Spleen (tissue), 13 donors: ENCODE results near the gene LAIR1. TPM values are rescaled to one million over a fixed set of nuclear protein-coding genes. Genes with fewer than 3 reads are reported as not detected.

ENCODE experiments used
- DNase-seq: peaks from one replicate; pipeline ENCODE4 v3.0.0-alpha.2; 2020
- H3K27ac ChIP-seq, 8 donors: fragments of 200-600 bp; sonication (generic) in 7 of 8; 1 replicate in 4 of 8; 2 replicates in 4 of 8; pipeline versions ENCODE4 v1.5.0 to v1.8.0; 2016 to 2021; ENCODE audit warnings: inconsistent platforms in 4 of 8, mild to moderate bottlenecking in 4 of 8, moderate library complexity in 1 of 8
- H3K27me3 ChIP-seq, 7 donors: fragments of 200-600 bp; sonication (generic) in 6 of 7; replicated peaks in 1 of 7; 1 replicate in 4 of 7; 2 replicates in 3 of 7; pipeline versions ENCODE4 v1.5.0 to v1.8.0; 2016 to 2021; ENCODE audit warnings: inconsistent platforms in 3 of 7, mild to moderate bottlenecking in 1 of 7
- H3K36me3 ChIP-seq, 6 donors: fragments of 200-600 bp; sonication (generic) in 5 of 6; 1 replicate in 4 of 6; 2 replicates in 2 of 6; pipeline versions ENCODE4 v1.5.0 to v1.8.0; 2016 to 2021; ENCODE audit warnings: inconsistent platforms in 2 of 6
- H3K4me1 ChIP-seq, 6 donors: fragments of 200-600 bp; sonication (generic) in 5 of 6; 1 replicate in 3 of 6; 2 replicates in 3 of 6; pipeline versions ENCODE4 v1.5.0 to v1.8.0; 2016 to 2021; ENCODE audit warnings: inconsistent platforms in 3 of 6
- H3K4me3 ChIP-seq, 8 donors: fragments of 200-600 bp; sonication (generic) in 7 of 8; 1 replicate in 4 of 8; 2 replicates in 4 of 8; pipeline versions ENCODE4 v1.5.0 to v1.8.0; 2016 to 2021; ENCODE audit warnings: inconsistent platforms in 4 of 8, mild to moderate bottlenecking in 4 of 8, moderate library complexity in 2 of 8
- H3K9me3 ChIP-seq, 8 donors: fragments of 200-600 bp; sonication (generic) in 7 of 8; 1 replicate in 4 of 8; 2 replicates in 4 of 8; pipeline versions ENCODE4 v1.5.0 to v1.8.0; 2016 to 2021; ENCODE audit warnings: inconsistent platforms in 4 of 8
- POLR2A ChIP-seq, 3 donors: fragments of 450-650 bp; IDR thresholded peaks; one replicate each; pipeline ENCODE4 v1.5.1; 2017; ENCODE audit warnings: antibody characterized with exemption in 3 of 3, mild to moderate bottlenecking in 1 of 3
- POLR2AphosphoS5 ChIP-seq, 3 donors: sonication (generic); formaldehyde crosslinking; IDR thresholded peaks; one replicate each; pipeline ENCODE4 v1.5.1; 2017; ENCODE audit warnings: antibody characterized with exemption in 3 of 3
- WGBS, 5 donors: extraction: QIAGEN DNeasy Blood & Tissue Kit in 3 of 5; methylation state at CpG; one replicate each; pipeline versions ENCODE4 v1.1.5 to v1.1.7; 2013 to 2018; 5-methylcytosine and 5-hydroxymethylcytosine counted together
- intact Hi-C: fragments of 100-400 bp; cut with DNase I; formaldehyde crosslinking; loops from one replicate; pipeline ENCODE4 v1.15.0; 2023; ENCODE audit warnings: low total_unique reads
- long read RNA-seq, 2 donors: transcript quantifications; one replicate each; lab custom pipeline, GENCODE V29; 2026
- polyA plus RNA-seq, 3 donors: library from polyadenylated mRNA; stranded (reverse); fragments of 200-250 nt; gene quantifications; one replicate each; pipeline ENCODE4 v1.2.1, GENCODE V29; 2013
- total RNA-seq, 7 donors: library from RNA; depleted of rRNA in 3 of 7; stranded (reverse); fragments of >200 nt in 3 of 7; fragmentation: NEBNext Ultra II Directional in 4 of 7; extraction: Animal tissue kit (Norgen Biotek cat#: 25700) in 4 of 7; gene quantifications; one replicate each; pipeline versions ENCODE4 v1.1.0 to v1.2.1, GENCODE V29; 2016 to 2021
- TF ChIP-seq, protein P1 (sequence below), 11 experiments: fragments of 200-600 bp in 7 of 11; fragments of 450-650 bp in 4 of 11; sonication (generic) in 4 of 11; IDR thresholded peaks in 8 of 11; conservative IDR thresholded peaks in 3 of 11; 1 replicate in 7 of 11; 2 replicates in 4 of 11; pipeline versions ENCODE4 v1.4.0 to v1.8.0; 2016 to 2021; ENCODE audit warnings: antibody characterized with exemption in 11 of 11, inconsistent platforms in 4 of 11, mild to moderate bottlenecking in 1 of 11
- donor health status: healthy with polysubstance abuse.
- donor health status: DM: no; HTN: no; CAD: no; lungs with moderate emphysema.
- donor health status: DM: no; HTN: no; CAD: no.
- donor health status: Bipolar disorder and iron deficiency.
- donor health status: healthy.
- donor health status: DM: no; HTN: no; CAD: no.
- donor health status: DM: yes; HTN: yes; CAD: no.

The LAIR1 gene, protein sequence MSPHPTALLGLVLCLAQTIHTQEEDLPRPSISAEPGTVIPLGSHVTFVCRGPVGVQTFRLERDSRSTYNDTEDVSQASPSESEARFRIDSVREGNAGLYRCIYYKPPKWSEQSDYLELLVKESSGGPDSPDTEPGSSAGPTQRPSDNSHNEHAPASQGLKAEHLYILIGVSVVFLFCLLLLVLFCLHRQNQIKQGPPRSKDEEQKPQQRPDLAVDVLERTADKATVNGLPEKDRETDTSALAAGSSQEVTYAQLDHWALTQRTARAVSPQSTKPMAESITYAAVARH
- total RNA-seq: 100 to 1,000 TPM in 6 of 7 donors, 10 to 100 TPM in 1; 95.9 to 164 (median 125) TPM
- polyA plus RNA-seq: 10 to 100 TPM; 56.3 to 74.8 (median 71.1) TPM
- long read RNA-seq, donor 1, full-length matches to known transcripts: 17 of 17 reads
- long read RNA-seq, donor 1, partial matches to known transcripts: 0 of 17 reads
- long read RNA-seq, donor 1, other reads (novel, unspliced or antisense): 0 of 17 reads
- long read RNA-seq, donor 2, full-length matches to known transcripts: 8 of 8 reads
- long read RNA-seq, donor 2, partial matches to known transcripts: 0 of 8 reads
- long read RNA-seq, donor 2, other reads (novel, unspliced or antisense): 0 of 8 reads

DNA sequence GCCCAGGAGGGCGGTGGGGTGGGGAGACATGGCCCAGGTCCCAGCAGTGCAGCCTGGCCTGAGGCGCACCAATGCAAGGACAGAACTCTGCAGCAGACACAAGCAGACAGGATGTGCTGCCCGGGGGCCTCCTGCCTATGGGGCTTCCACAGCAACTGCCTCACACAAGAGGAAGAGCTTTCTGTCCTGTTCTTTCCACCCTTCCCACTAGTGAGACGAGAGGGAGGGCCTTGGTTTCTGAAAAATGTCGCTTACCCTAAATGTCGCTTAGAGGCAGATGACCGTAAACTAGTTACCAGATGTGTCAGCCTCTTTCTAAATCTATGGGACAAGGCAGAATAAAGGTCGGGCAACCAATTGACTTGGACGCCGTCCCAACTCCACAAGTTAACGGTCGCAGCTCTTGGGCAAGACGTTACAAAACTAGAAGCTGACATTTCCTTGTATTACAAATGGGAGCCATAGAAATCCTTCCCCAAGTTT, at the start of gene LAIR1:
TSS of gene LAIR1 (minus strand) at position 157 of the 483 bp plus-strand sequence. CDS start at position 30, 127 bp downstream.
- H3K27me3 ChIP-seq: no peaks in the 10 kb centered on the region
- peaks cover 5 to 88% (median 56%) of the 10 kb centered on the region in 6 donors for H3K4me1 ChIP-seq
- WGBS, 5 donors: 10 to 28% (median 15%) methylated on average over 8 to 13 of the region's 13 CpGs
- no peaks in the 10 kb centered on the region for H3K9me3 ChIP-seq
- peak within 1 kb of the TSS; percentile 74 to 94 (median 88) for H3K27ac ChIP-seq
- H3K4me3 ChIP-seq: peak within 1 kb of the TSS; percentile 14 to 69 (median 45)
- H3K36me3 ChIP-seq: peaks cover 0 to 7% (median 0%) of the 10 kb centered on the region in 6 donors
- intact Hi-C loops: no loop called here
- TF ChIP-seq POLR2AphosphoS5 (IDR thresholded peaks at IDR 0.05) (peak; percentile 85 to 88 (median 87)), POLR2A (IDR thresholded peaks at IDR 0.05) (peak in 2 of 3 donors; percentile 23 to 63)
- TF ChIP-seq, protein P1, sequence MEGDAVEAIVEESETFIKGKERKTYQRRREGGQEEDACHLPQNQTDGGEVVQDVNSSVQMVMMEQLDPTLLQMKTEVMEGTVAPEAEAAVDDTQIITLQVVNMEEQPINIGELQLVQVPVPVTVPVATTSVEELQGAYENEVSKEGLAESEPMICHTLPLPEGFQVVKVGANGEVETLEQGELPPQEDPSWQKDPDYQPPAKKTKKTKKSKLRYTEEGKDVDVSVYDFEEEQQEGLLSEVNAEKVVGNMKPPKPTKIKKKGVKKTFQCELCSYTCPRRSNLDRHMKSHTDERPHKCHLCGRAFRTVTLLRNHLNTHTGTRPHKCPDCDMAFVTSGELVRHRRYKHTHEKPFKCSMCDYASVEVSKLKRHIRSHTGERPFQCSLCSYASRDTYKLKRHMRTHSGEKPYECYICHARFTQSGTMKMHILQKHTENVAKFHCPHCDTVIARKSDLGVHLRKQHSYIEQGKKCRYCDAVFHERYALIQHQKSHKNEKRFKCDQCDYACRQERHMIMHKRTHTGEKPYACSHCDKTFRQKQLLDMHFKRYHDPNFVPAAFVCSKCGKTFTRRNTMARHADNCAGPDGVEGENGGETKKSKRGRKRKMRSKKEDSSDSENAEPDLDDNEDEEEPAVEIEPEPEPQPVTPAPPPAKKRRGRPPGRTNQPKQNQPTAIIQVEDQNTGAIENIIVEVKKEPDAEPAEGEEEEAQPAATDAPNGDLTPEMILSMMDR (IDR thresholded peaks at IDR 0.05 in 8 of 11, conservative IDR thresholded peaks at IDR 0.05 in 3 of 11): no peak
- DNase-seq: peak; percentile 93

- intact Hi-C loops: no loop called here
Measured at GRCh38 chr19:54414156-54414555, 49.4 kb upstream of the LAIR1 start.

GRCh38 chr19:54412877-54413276, 48.1 kb upstream of the LAIR1 start:
- no peak for DNase-seq
- WGBS, 5 donors: 66 to 77% (median 74%) methylated on average over 4 of the region's 4 CpGs
- Histone ChIP-seq H3K4me1 (peaks cover 0 to 32% (median 8%) of the 10 kb centered on the region in 6 donors), H3K4me3 (no peak overlapping the region), H3K27me3 (peaks cover 15 to 62% (median 38%) of the 10 kb centered on the region in 7 donors), H3K36me3 (no peaks in the 10 kb centered on the region), H3K27ac (no peak overlapping the region), H3K9me3 (peaks cover 0 to 4% (median 0%) of the 10 kb centered on the region in 8 donors)
- no peak for TF ChIP-seq POLR2AphosphoS5 (IDR thresholded peaks at IDR 0.05)
- intact Hi-C loops: no loop called here

More at GRCh38 chr19:54414156-54414555, 49.4 kb upstream of the LAIR1 start:
- TF ChIP-seq POLR2AphosphoS5 (IDR thresholded peaks at IDR 0.05): no peak
- peaks cover 0 to 44% (median 18%) of the 10 kb centered on the region in 6 donors for H3K4me1 ChIP-seq
- WGBS, 5 donors: 87 to 94% (median 90%) methylated on average over 4 of the region's 4 CpGs
- no peak overlapping the region for H3K27ac ChIP-seq
- no peak overlapping the region for H3K4me3 ChIP-seq
- DNase-seq: no peak
- H3K36me3 ChIP-seq: no peaks in the 10 kb centered on the region
- H3K9me3 ChIP-seq: no peaks in the 10 kb centered on the region
- H3K27me3 ChIP-seq: peaks cover 15 to 75% (median 41%) of the 10 kb centered on the region in 7 donors

GRCh38 chr19:54411033-54411432, 46.3 kb upstream of the LAIR1 start:
- TF ChIP-seq POLR2AphosphoS5 (IDR thresholded peaks at IDR 0.05): no peak
- TF ChIP-seq, protein P1 (IDR thresholded peaks at IDR 0.05 in 8 of 11, conservative IDR thresholded peaks at IDR 0.05 in 3 of 11): no peak
- TF ChIP-seq POLR2A (IDR thresholded peaks at IDR 0.05): no peak
- H3K4me3 ChIP-seq: no peak overlapping the region

More at GRCh38 chr19:54411033-54411432, 46.3 kb upstream of the LAIR1 start:
- no peak for DNase-seq
- intact Hi-C loops: no loop called here
- no peaks in the 10 kb centered on the region for H3K36me3 ChIP-seq
- peaks cover 0 to 4% (median 0%) of the 10 kb centered on the region in 8 donors for H3K9me3 ChIP-seq
- H3K27me3 ChIP-seq: peaks cover 8 to 45% (median 29%) of the 10 kb centered on the region in 7 donors
- H3K27ac ChIP-seq: no peak overlapping the region
- peaks cover 0 to 13% (median 4%) of the 10 kb centered on the region in 6 donors for H3K4me1 ChIP-seq
